HepG2 (cell line): ENCODE measurements around the gene TBC1D21. TPM values are rescaled to one million over a fixed set of nuclear protein-coding genes. Genes with fewer than 3 reads are reported as not detected.

Source experiments
- ATAC-seq: fragments of 200-7000 bp; cut with Tn5 transposase; 3 replicates; pipeline ENCODE4 v1.9.1; 2020; ENCODE audit warnings: mild to moderate bottlenecking, moderate library complexity
- BruUV-seq: library from RNA; stranded (reverse); fragments of 400-500 nt; replicated peaks from 2 replicates; lab custom pipeline; 2021; lab: Mats Ljungman, UMichigan
- CTCF ChIA-PET: fragments of 300-600 bp; formaldehyde crosslinking; extraction: SDS; loops from one replicate; lab custom pipeline; 2021; ENCODE audit warnings: low total read pairs, inconsistent platforms, low intra/inter-chr PET ratio; lab: Yijun Ruan, JAX
- POLR2A ChIA-PET: fragments of 350-600 bp; sonication (Branson Sonifier 250); formaldehyde crosslinking; loops from one replicate; lab custom pipeline; 2020; ENCODE audit warnings: antibody characterized with exemption, inconsistent platforms; lab: Yijun Ruan, JAX
- DNase-seq: peaks from one replicate; pipeline ENCODE4 v3.0.0-alpha.2; 2015; ENCODE audit warnings: low spot score
- FAIRE-seq: peaks from 3 replicates; lab custom pipeline; 2011; peaks lifted over from hg19 to GRCh38; lab: Jason Lieb, UNC
- H2AFZ ChIP-seq: one replicate; pipeline ENCODE4 v1.6.1; 2011; ENCODE audit warnings: low read length, inconsistent platforms
- H3K27ac ChIP-seq: fragments of 300-600 bp; 3 replicates; pipeline ENCODE4 v1.8.0; 2011; ENCODE audit warnings: mixed run types, mild to moderate bottlenecking, mixed read lengths, low read length, inconsistent platforms; ENCODE audit not compliant: insufficient read depth; ENCODE audit errors: extremely low read length
- H3K27me3 ChIP-seq, 2 experiments: fragments of 200-600 bp in 1 of 2; 2 replicates in 1 of 2; 3 replicates in 1 of 2; pipeline versions ENCODE4 v1.6.0 to v1.8.0; 2011; ENCODE audit warnings: low read length in 2 of 2, mild to moderate bottlenecking in 2 of 2, moderate library complexity in 2 of 2, inconsistent platforms in 1 of 2; ENCODE audit not compliant: insufficient read depth in 2 of 2, control insufficient read depth in 1 of 2
- H3K36me3 ChIP-seq, 2 experiments: fragments of 200-600 bp in 1 of 2; replicated peaks in 1 of 2; 2 replicates in 1 of 2; 3 replicates in 1 of 2; pipeline versions ENCODE4 v1.5.1 to v1.8.0; 2011; ENCODE audit warnings: low read length in 2 of 2, inconsistent platforms in 1 of 2; ENCODE audit not compliant: insufficient read depth in 2 of 2, control insufficient read depth in 1 of 2
- H3K4me1 ChIP-seq: 2 replicates; pipeline ENCODE4 v1.5.1; 2012; ENCODE audit warnings: low read length, inconsistent platforms; ENCODE audit not compliant: insufficient read depth
- H3K4me2 ChIP-seq: 2 replicates; pipeline ENCODE4 v1.6.0; 2011; ENCODE audit warnings: low read depth, low read length, inconsistent platforms
- H3K4me3 ChIP-seq, 3 experiments: fragments of 200-600 bp in 1 of 3; sonication (generic), shearing (Covaris generic) in 1 of 3; replicated peaks in 1 of 3; 2 replicates each; pipeline ENCODE4 v1.5.1; 2011 to 2016; ENCODE audit warnings: low read length in 3 of 3, inconsistent platforms in 2 of 3, low read depth in 2 of 3, mild to moderate bottlenecking in 2 of 3, control low read depth in 1 of 3, mixed read lengths in 1 of 3; ENCODE audit not compliant: insufficient read depth in 1 of 3
- H3K79me2 ChIP-seq: one replicate; pipeline ENCODE4 v1.6.1; 2011; ENCODE audit warnings: low read length, inconsistent platforms; ENCODE audit not compliant: insufficient read depth
- H3K9ac ChIP-seq: 2 replicates; pipeline ENCODE4 v1.6.0; 2011; ENCODE audit warnings: mild to moderate bottlenecking, low read depth, low read length, inconsistent platforms; ENCODE audit not compliant: insufficient read depth
- H3K9me3 ChIP-seq: 2 replicates; pipeline ENCODE4 v1.5.1; 2012; ENCODE audit warnings: mild to moderate bottlenecking, low read length
- H4K20me1 ChIP-seq: 2 replicates; pipeline ENCODE4 v1.6.0; 2011; ENCODE audit warnings: inconsistent platforms, mild to moderate bottlenecking, low read length, moderate library complexity; ENCODE audit not compliant: insufficient read depth
- HDAC6 ChIP-seq: fragments of 200-600 bp; sonication (generic); IDR thresholded peaks from 2 replicates; pipeline ENCODE4 v1.7.0; 2017; ENCODE audit warnings: mild to moderate bottlenecking, antibody characterized with exemption, low read length, low read depth
- PTBP1 ChIP-seq: fragments of 200-400 bp; formaldehyde crosslinking; IDR thresholded peaks from 2 replicates; pipeline ENCODE4 v1.6.1; 2018; ENCODE audit warnings: low read length, low read depth; ENCODE audit not compliant: poor library complexity, severe bottlenecking
- TOE1 ChIP-seq: sonication (generic); formaldehyde crosslinking; IDR thresholded peaks from 2 replicates; pipeline ENCODE4 v1.4.0; 2020; ENCODE audit warnings: mild to moderate bottlenecking, missing genetic modification reagents
- ZNF121 ChIP-seq: sonication (generic); formaldehyde crosslinking; IDR thresholded peaks from 2 replicates; pipeline ENCODE4 v1.5.0; 2020; ENCODE audit warnings: mild to moderate bottlenecking, missing genetic modification reagents
- WGBS: methylation state at CpG from one replicate; pipeline ENCODE4 v1.1.6; 2017; ENCODE audit warnings: low lambda C conversion rate; 5-methylcytosine and 5-hydroxymethylcytosine counted together
- in situ Hi-C: cut with HindIII; loops from 2 replicates; pipeline ENCODE4 v1.10.0; 2017; ENCODE audit warnings: low pct_unique_long_range_greater_than_20kb; ENCODE audit not compliant: extremely low pct_ligation_motif_present
- intact Hi-C: fragments of 100-400 bp; cut with micrococcal nuclease; formaldehyde crosslinking; loops from one replicate; pipeline ENCODE4 v1.10.0; 2022; ENCODE audit not compliant: unreplicated experiment
- polyA plus RNA-seq, 8 experiments: library from polyadenylated mRNA; depleted of rRNA in 3 of 8; stranded (reverse) in 7 of 8; unstranded in 1 of 8; fragments of >200 nt; fragmentation: Illumina TruSeq in 4 of 8; extraction: Trizol in 4 of 8; gene quantifications; 2 replicates each; pipeline versions ENCODE4 v1.2.1 to v1.2.3, GENCODE V29; 2011 to 2016; ENCODE audit warnings: low read depth in 4 of 8, missing spikeins in 1 of 8, mixed read lengths in 1 of 8; ENCODE audit not compliant: insufficient read depth in 1 of 8
- total RNA-seq, 5 experiments: library from RNA; depleted of rRNA; stranded (reverse); fragments of >200 nt; fragmentation: Illumina TruSeq; extraction: Trizol; gene quantifications; 2 replicates each; pipeline ENCODE4 v1.2.3, GENCODE V29; 2016; ENCODE audit warnings: low read depth in 1 of 5

TBC1D21 gene
- total and polyA plus RNA-seq, 2 of the 13 experiments (the other 11 are each of a cell fraction or from before 2014, with no cell fraction given), result not detected

- no peak for TF ChIP-seq PTBP1
- TF ChIP-seq, all 625 proteins: peak for 0
Measured at GRCh38 chr15:73839699-73840377, 33.5 kb upstream of the TBC1D21 start (continued).

- H2AFZ ChIP-seq, result no peak overlapping the region
- H3K79me2 ChIP-seq, result no peaks in the 10 kb centered on the region
- no peak for DNase-seq
- no peaks in the 10 kb centered on the region for H3K4me1 ChIP-seq
- in situ Hi-C loops, result no loop called here
- ChIA-PET POLR2A (no interaction called here), CTCF (no interaction called here)
- no peak overlapping the region for H3K9ac ChIP-seq
- no peak for FAIRE-seq
- no TSS peak for BruUV-seq
- H3K4me2 ChIP-seq, result no peak overlapping the region
- H4K20me1 ChIP-seq, result no peaks in the 10 kb centered on the region
- no peak overlapping the region for H3K4me3 ChIP-seq
- H3K27me3 ChIP-seq, result peaks cover 2 to 33% of the 10 kb centered on the region in 2 experiments; a peak in 4 of 5 replicates
- H3K36me3 ChIP-seq, result no peaks in the 10 kb centered on the region
- no peak overlapping the region for H3K27ac ChIP-seq
- TF ChIP-seq ZNF121, result no peak
- TF ChIP-seq HDAC6, result no peak
- no peak for TF ChIP-seq TOE1 (CRISPR knock-in tag)
- ATAC-seq, result no peak
- 23% methylated on average over 5 of the region's 8 CpGs for WGBS
- no peaks in the 10 kb centered on the region for H3K9me3 ChIP-seq
- intact Hi-C loops, result no loop called here
Measured at GRCh38 chr15:73840771-73841170, 32.6 kb upstream of the TBC1D21 start.
